NK-92 (cell line): ENCODE measurements around the gene NABP2.
"Not testable (repeated sequence)": the region's sequence is repeated elsewhere in the genome, so short reads cannot be mapped to it uniquely, and the experiment has no call there.

Experiments
- DNase-seq: peaks from one replicate; lab custom pipeline; 2025; ENCODE audit not compliant: unreplicated experiment; lab: John Stamatoyannopoulos, UW

NABP2 gene

GRCh38 chr12:56272468-56272867 lies 48.3 kb downstream of the NABP2 start:
- not testable (repeated sequence) for DNase-seq

- no peak for DNase-seq
These were observed 50.2 kb downstream of the NABP2 start for GRCh38 chr12:56274299-56274698.

GRCh38 chr12:56278905-56279304 lies 54.8 kb downstream of the NABP2 start:
- DNase-seq = no peak
